Effector CD4-positive, alpha-beta T cell (primary cell): ENCODE results near the gene SLC36A3. TPM values are rescaled to one million over a fixed set of nuclear protein-coding genes. Genes with fewer than 3 reads are reported as not detected.
"Not testable (repeated sequence)": the region's sequence is repeated elsewhere in the genome, so short reads cannot be mapped to it uniquely, and the experiment has no call there.

ENCODE experiments used
- DNase-seq: peaks from one replicate; pipeline ENCODE4 v3.0.0-alpha.2; 2020
- total RNA-seq: gene quantifications from one replicate; lab custom pipeline; 2026; lab: John Stamatoyannopoulos, UW

The SLC36A3 gene
- total RNA-seq: not detected

GRCh38 chr5:151303666-151304065 lies at the start of gene SLC36A3:
TSS of gene SLC36A3 (minus strand) at chr5:151303766. CDS start at chr5:151303354, 412 bp downstream.
- DNase-seq: no peak

GRCh38 chr5:151351671-151352070 lies 48.1 kb upstream of the SLC36A3 start:
- DNase-seq: no peak

GRCh38 chr5:151348789-151349188 lies 45.2 kb upstream of the SLC36A3 start:
- no peak for DNase-seq

GRCh38 chr5:151347369-151347768 lies 43.8 kb upstream of the SLC36A3 start, which contains the start of gene SLC36A2:
TSS of gene SLC36A2 (minus strand) at chr5:151347559. CDS start at chr5:151347460, 99 bp downstream.
- no peak for DNase-seq

- DNase-seq: no peak
Observed at GRCh38 chr5:151345808-151346478, 42.4 kb upstream of the SLC36A3 start.

GRCh38 chr5:151345187-151345807 lies 41.7 kb upstream of the SLC36A3 start:
- DNase-seq: no peak

GRCh38 chr5:151344088-151344487 lies 40.5 kb upstream of the SLC36A3 start:
- DNase-seq: no peak

GRCh38 chr5:151340004-151340403 lies 36.4 kb upstream of the SLC36A3 start:
- no peak for DNase-seq

- no peak for DNase-seq
Observed at GRCh38 chr5:151338734-151339133, 35.2 kb upstream of the SLC36A3 start.

- DNase-seq: no peak
Observed at GRCh38 chr5:151332857-151333256, 29.3 kb upstream of the SLC36A3 start.

- DNase-seq: no peak
Observed at GRCh38 chr5:151328734-151329133, 25.2 kb upstream of the SLC36A3 start.

- no peak for DNase-seq
Observed at GRCh38 chr5:151327585-151327984, 24.0 kb upstream of the SLC36A3 start.

- DNase-seq: no peak
Observed at GRCh38 chr5:151326266-151326665, 22.7 kb upstream of the SLC36A3 start.

- DNase-seq: no peak
Observed at GRCh38 chr5:151320481-151320880, 16.9 kb upstream of the SLC36A3 start.

GRCh38 chr5:151318850-151319732 lies 15.5 kb upstream of the SLC36A3 start:
- DNase-seq: no peak

- no peak for DNase-seq
Observed at GRCh38 chr5:151317871-151318270, 14.3 kb upstream of the SLC36A3 start.

GRCh38 chr5:151315998-151316597 lies 12.5 kb upstream of the SLC36A3 start:
- no peak for DNase-seq

- no peak for DNase-seq
Observed at GRCh38 chr5:151313357-151313756, 9.8 kb upstream of the SLC36A3 start.

GRCh38 chr5:151312756-151313324 lies 9.3 kb upstream of the SLC36A3 start:
- DNase-seq: no peak

- DNase-seq: no peak
Observed at GRCh38 chr5:151310932-151311331, 7.4 kb upstream of the SLC36A3 start.

- not testable (repeated sequence) for DNase-seq
Observed at GRCh38 chr5:151309821-151310220, 6.3 kb upstream of the SLC36A3 start.

GRCh38 chr5:151309266-151309665 lies 5.7 kb upstream of the SLC36A3 start:
- not testable (repeated sequence) for DNase-seq
